ENCODE measurements around the gene TARBP1.

DNA sequence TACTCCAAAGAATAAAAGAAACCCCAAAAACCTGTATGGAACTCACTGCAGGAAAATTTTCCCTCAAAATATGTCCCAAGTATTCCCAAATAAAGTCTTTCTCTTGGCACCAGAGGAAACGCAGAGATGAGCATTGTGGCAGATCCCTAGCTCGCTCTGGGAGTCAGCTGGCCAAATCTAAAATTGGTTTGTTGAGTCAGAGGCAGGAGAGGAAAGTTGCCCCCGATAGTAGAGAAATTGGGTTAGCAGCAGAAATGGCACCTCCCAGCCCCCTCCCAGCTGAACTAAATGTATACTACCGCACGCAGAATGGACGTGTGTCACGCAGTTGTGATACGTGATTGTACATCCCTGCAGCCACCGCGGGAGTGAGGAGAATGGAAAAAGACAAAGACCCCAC is 39.9 kb upstream of the TARBP1 start:
- TF ChIP-seq POLR2A (IDR thresholded peaks at IDR 0.05) (no peak), EP300 (IDR thresholded peaks at IDR 0.05) (no peak)
- TF ChIP-seq, protein P1, sequence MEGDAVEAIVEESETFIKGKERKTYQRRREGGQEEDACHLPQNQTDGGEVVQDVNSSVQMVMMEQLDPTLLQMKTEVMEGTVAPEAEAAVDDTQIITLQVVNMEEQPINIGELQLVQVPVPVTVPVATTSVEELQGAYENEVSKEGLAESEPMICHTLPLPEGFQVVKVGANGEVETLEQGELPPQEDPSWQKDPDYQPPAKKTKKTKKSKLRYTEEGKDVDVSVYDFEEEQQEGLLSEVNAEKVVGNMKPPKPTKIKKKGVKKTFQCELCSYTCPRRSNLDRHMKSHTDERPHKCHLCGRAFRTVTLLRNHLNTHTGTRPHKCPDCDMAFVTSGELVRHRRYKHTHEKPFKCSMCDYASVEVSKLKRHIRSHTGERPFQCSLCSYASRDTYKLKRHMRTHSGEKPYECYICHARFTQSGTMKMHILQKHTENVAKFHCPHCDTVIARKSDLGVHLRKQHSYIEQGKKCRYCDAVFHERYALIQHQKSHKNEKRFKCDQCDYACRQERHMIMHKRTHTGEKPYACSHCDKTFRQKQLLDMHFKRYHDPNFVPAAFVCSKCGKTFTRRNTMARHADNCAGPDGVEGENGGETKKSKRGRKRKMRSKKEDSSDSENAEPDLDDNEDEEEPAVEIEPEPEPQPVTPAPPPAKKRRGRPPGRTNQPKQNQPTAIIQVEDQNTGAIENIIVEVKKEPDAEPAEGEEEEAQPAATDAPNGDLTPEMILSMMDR (IDR thresholded peaks at IDR 0.05) = no peak

Data from ovary (tissue), 3 donors.